Neuronal stem cell (in vitro differentiated cells): ENCODE results near the gene APBA3.

ENCODE experiments used
- DNase-seq: peaks from one replicate; pipeline ENCODE4 v3.0.0-alpha.2; 2013; ENCODE audit warnings: low spot score
- H2AFZ ChIP-seq: one replicate; pipeline ENCODE4 v1.6.1; 2013; ENCODE audit warnings: mild to moderate bottlenecking, low read length, inconsistent platforms
- H2AK5ac ChIP-seq: 2 replicates; pipeline ENCODE4 v1.6.1; 2013; ENCODE audit warnings: low read depth, mild to moderate bottlenecking, inconsistent platforms, low read length, moderate library complexity, mixed read lengths
- H2BK120ac ChIP-seq: 2 replicates; pipeline ENCODE4 v1.6.1; 2013; ENCODE audit warnings: low read depth, mild to moderate bottlenecking, inconsistent platforms, low read length, moderate library complexity, mixed read lengths
- H2BK12ac ChIP-seq: one replicate; pipeline ENCODE4 v1.6.1; 2013; ENCODE audit warnings: low read length, inconsistent platforms
- H2BK15ac ChIP-seq: 2 replicates; pipeline ENCODE4 v1.6.1; 2013; ENCODE audit warnings: mild to moderate bottlenecking, low read length, inconsistent platforms, mixed read lengths
- H2BK5ac ChIP-seq: one replicate; pipeline ENCODE4 v1.6.1; 2013; ENCODE audit warnings: inconsistent platforms, mild to moderate bottlenecking, low read length, moderate library complexity
- H3K14ac ChIP-seq: one replicate; pipeline ENCODE4 v1.6.1; 2013; ENCODE audit warnings: low read length, inconsistent platforms
- H3K18ac ChIP-seq: 2 replicates; pipeline ENCODE4 v1.6.1; 2013; ENCODE audit warnings: low read length, inconsistent platforms
- H3K23ac ChIP-seq: 2 replicates; pipeline ENCODE4 v1.6.1; 2013; ENCODE audit warnings: low read depth, mild to moderate bottlenecking, mixed read lengths, low read length, inconsistent platforms; ENCODE audit not compliant: poor library complexity
- H3K27ac ChIP-seq: replicated peaks from 3 replicates; pipeline ENCODE4 v1.5.1; 2013; ENCODE audit warnings: low read length, inconsistent platforms
- H3K27me3 ChIP-seq, 3 experiments: 2 replicates each; pipeline ENCODE4 v1.6.1; 2013; ENCODE audit warnings: low read length in 3 of 3, mild to moderate bottlenecking in 2 of 3, inconsistent platforms in 1 of 3, low read depth in 1 of 3, mixed read lengths in 1 of 3, moderate library complexity in 1 of 3; ENCODE audit not compliant: control insufficient read depth in 3 of 3, insufficient read depth in 3 of 3
- H3K36me3 ChIP-seq, 2 donors: replicated peaks in 1 of 2; 2 replicates each; pipeline ENCODE4 v1.6.1; 2013; ENCODE audit warnings: low read length in 2 of 2; ENCODE audit not compliant: control insufficient read depth in 2 of 2, insufficient read depth in 2 of 2
- H3K4ac ChIP-seq: 2 replicates; pipeline ENCODE4 v1.6.1; 2013; ENCODE audit warnings: inconsistent platforms, mild to moderate bottlenecking, low read length, moderate library complexity
- H3K4me1 ChIP-seq, 2 donors: 1 replicate in 1 of 2; 2 replicates in 1 of 2; pipeline ENCODE4 v1.6.1; 2013; ENCODE audit warnings: low read length in 2 of 2, low read depth in 1 of 2; ENCODE audit not compliant: control insufficient read depth in 2 of 2, insufficient read depth in 1 of 2
- H3K4me2 ChIP-seq: one replicate; pipeline ENCODE4 v1.6.1; 2013; ENCODE audit warnings: mild to moderate bottlenecking, low read length, inconsistent platforms; ENCODE audit not compliant: insufficient read depth, poor library complexity, severe bottlenecking
- H3K4me3 ChIP-seq, 2 donors: 2 replicates each; pipeline ENCODE4 v1.5.1; 2013; ENCODE audit warnings: low read length in 2 of 2, mild to moderate bottlenecking in 2 of 2, inconsistent platforms in 1 of 2, moderate library complexity in 1 of 2
- H3K79me1 ChIP-seq: one replicate; pipeline ENCODE4 v1.6.1; 2013; ENCODE audit warnings: low read depth, mild to moderate bottlenecking, inconsistent platforms, low read length, moderate library complexity
- H3K9ac ChIP-seq: one replicate; pipeline ENCODE4 v1.6.1; 2013; ENCODE audit warnings: mild to moderate bottlenecking, low read depth, low read length, inconsistent platforms; ENCODE audit not compliant: poor library complexity
- H3K9me3 ChIP-seq, 2 donors: replicated peaks in 1 of 2; 2 replicates each; pipeline versions ENCODE3 to v1.6.1; 2013; ENCODE audit warnings: low read length in 2 of 2, mild to moderate bottlenecking in 2 of 2, inconsistent platforms in 1 of 2, low read depth in 1 of 2, mixed read lengths in 1 of 2, moderate library complexity in 1 of 2; ENCODE audit not compliant: control insufficient read depth in 2 of 2, insufficient read depth in 1 of 2
- H4K8ac ChIP-seq: one replicate; pipeline ENCODE4 v1.6.1; 2013; ENCODE audit warnings: low read depth, mild to moderate bottlenecking, inconsistent platforms, low read length, moderate library complexity
- H4K91ac ChIP-seq: one replicate; pipeline ENCODE4 v1.6.1; 2013; ENCODE audit warnings: low read length, low read depth, mild to moderate bottlenecking, inconsistent platforms; ENCODE audit not compliant: poor library complexity
- WGBS, 2 donors: extraction: QIAGEN DNeasy Blood & Tissue Kit; methylation state at CpG; one replicate each; pipeline ENCODE4 v1.1.7; 2013; ENCODE audit warnings: missing lambda C conversion rate in 2 of 2, mixed read lengths in 1 of 2; ENCODE audit not compliant: insufficient read length in 2 of 2, insufficient replicate concordance in 1 of 2; ENCODE audit errors: extremely low coverage in 2 of 2; 5-methylcytosine and 5-hydroxymethylcytosine counted together

APBA3 gene

DNA sequence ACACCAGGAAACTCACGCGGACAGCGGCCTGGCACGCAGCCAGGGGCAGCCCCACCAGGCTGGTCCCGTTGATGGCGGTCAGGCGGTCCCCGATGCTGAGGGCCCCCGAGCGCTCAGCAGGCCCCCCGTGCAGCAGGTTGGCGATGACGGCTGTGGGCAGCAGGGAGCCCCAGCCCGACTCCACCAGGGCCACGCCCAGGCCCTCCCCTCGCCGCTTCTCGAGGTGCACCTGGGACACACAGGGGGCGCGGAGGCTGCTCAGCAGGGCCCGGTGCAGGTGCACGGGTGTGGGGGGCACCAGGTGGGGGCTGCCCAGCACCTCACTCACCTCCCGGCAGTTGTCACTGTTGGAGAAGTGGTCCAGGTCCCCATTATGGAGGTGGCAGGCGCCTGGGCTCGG lies 9.0 kb downstream of the APBA3 start:
- no peak overlapping the region for H3K27ac ChIP-seq
- H3K4ac ChIP-seq, result no peak overlapping the region
- no peak overlapping the region for H3K18ac ChIP-seq
- H3K9ac ChIP-seq, result no peak overlapping the region
- H2BK12ac ChIP-seq, result no peak overlapping the region
- no peak overlapping the region for H2BK15ac ChIP-seq
- H2BK5ac ChIP-seq, result peak overlapping the region; percentile 53
- no peak overlapping the region for H2AK5ac ChIP-seq
- H2BK120ac ChIP-seq, result no peak overlapping the region
- peaks cover 12 to 19% of the 10 kb centered on the region in 2 donors for H3K36me3 ChIP-seq
- no peak overlapping the region for H3K4me2 ChIP-seq
- H3K9me3 ChIP-seq, result no peaks in the 10 kb centered on the region
- H3K23ac ChIP-seq, result peak overlapping the region; percentile 43
- H2AFZ ChIP-seq, result no peak overlapping the region
- peaks cover 5% of the 10 kb centered on the region for H3K79me1 ChIP-seq
- H4K8ac ChIP-seq, result no peak overlapping the region
- no peaks in the 10 kb centered on the region for H3K4me1 ChIP-seq
- no peak overlapping the region for H3K4me3 ChIP-seq
- no peak overlapping the region for H3K14ac ChIP-seq
- DNase-seq, result no peak
- H4K91ac ChIP-seq, result no peak overlapping the region
- H3K27me3 ChIP-seq, result no peaks in the 10 kb centered on the region
- WGBS, 2 donors, result no CpG with 5 or more reads among the region's 25 CpGs

- Histone ChIP-seq H3K4ac (no peak overlapping the region), H2AK5ac (no peak overlapping the region), H3K27ac (no peak overlapping the region), H3K14ac (peak overlapping the region; percentile 56), H3K23ac (no peak overlapping the region), H3K18ac (no peak overlapping the region), H3K9ac (peak overlapping the region; percentile 44), H3K9me3 (no peaks in the 10 kb centered on the region), H3K4me2 (no peak overlapping the region), H4K91ac (no peak overlapping the region), H2BK12ac (no peak overlapping the region), H3K79me1 (peaks cover 7% of the 10 kb centered on the region), H3K36me3 (peaks cover 12 to 15% of the 10 kb centered on the region in 2 donors), H2AFZ (no peak overlapping the region), H3K4me3 (no peak overlapping the region), H2BK120ac (no peak overlapping the region), H4K8ac (no peak overlapping the region), H2BK5ac (no peak overlapping the region), H3K4me1 (no peaks in the 10 kb centered on the region), H3K27me3 (no peaks in the 10 kb centered on the region), H2BK15ac (no peak overlapping the region)
- no peak for DNase-seq
- WGBS, 2 donors, result no CpG with 5 or more reads among the region's 30 CpGs
Measured at GRCh38 chr19:3751236-3751635, 10.3 kb downstream of the APBA3 start.

GRCh38 chr19:3750211-3750610 lies 11.3 kb downstream of the APBA3 start:
- no peak overlapping the region for H3K18ac ChIP-seq
- H3K79me1 ChIP-seq, result peaks cover 7% of the 10 kb centered on the region
- H2AFZ ChIP-seq, result no peak overlapping the region
- no peak overlapping the region for H3K4ac ChIP-seq
- no peak overlapping the region for H2AK5ac ChIP-seq
- DNase-seq, result no peak
- H2BK15ac ChIP-seq, result no peak overlapping the region
- no peak overlapping the region for H4K91ac ChIP-seq
- peaks cover 12 to 15% of the 10 kb centered on the region in 2 donors for H3K36me3 ChIP-seq
- H3K9me3 ChIP-seq, result no peaks in the 10 kb centered on the region
- no peak overlapping the region for H2BK12ac ChIP-seq
- no peak overlapping the region for H3K4me2 ChIP-seq
- no peak overlapping the region for H3K9ac ChIP-seq
- peak overlapping the region; percentile 13 for H2BK5ac ChIP-seq
- H3K4me3 ChIP-seq, result no peak overlapping the region
- no peak overlapping the region for H3K23ac ChIP-seq
- H3K27ac ChIP-seq, result no peak overlapping the region
- no peaks in the 10 kb centered on the region for H3K27me3 ChIP-seq
- H2BK120ac ChIP-seq, result no peak overlapping the region
- no peaks in the 10 kb centered on the region for H3K4me1 ChIP-seq
- no CpG with 5 or more reads among the region's 2 CpGs for whole genome bisulfite sequencing, 2 donors
- H3K14ac ChIP-seq, result no peak overlapping the region
- H4K8ac ChIP-seq, result no peak overlapping the region

- Histone ChIP-seq H3K79me1 (peaks cover 4% of the 10 kb centered on the region), H3K36me3 (peaks cover 12 to 15% of the 10 kb centered on the region in 2 donors), H3K9me3 (no peaks in the 10 kb centered on the region), H2BK5ac (no peak overlapping the region), H4K91ac (no peak overlapping the region), H2AK5ac (no peak overlapping the region), H3K4me3 (no peak overlapping the region), H2BK120ac (no peak overlapping the region), H2BK12ac (no peak overlapping the region), H3K14ac (no peak overlapping the region), H3K9ac (no peak overlapping the region), H3K27ac (no peak overlapping the region), H3K18ac (no peak overlapping the region), H3K4me1 (no peaks in the 10 kb centered on the region), H4K8ac (no peak overlapping the region), H3K4ac (no peak overlapping the region), H2BK15ac (no peak overlapping the region), H2AFZ (no peak overlapping the region), H3K4me2 (no peak overlapping the region), H3K23ac (no peak overlapping the region), H3K27me3 (no peaks in the 10 kb centered on the region)
- no peak for DNase-seq
- WGBS, 2 donors, result no CpG with 5 or more reads among the region's 8 CpGs
Measured at GRCh38 chr19:3748965-3749364, 12.5 kb downstream of the APBA3 start.
